Skin epidermis (tissue), 12 donors: Measurements from ENCODE around the gene MTARC2.

ENCODE experiments used
- H3K27ac ChIP-seq, 21 experiments: fragments of 200-600 bp; sonication (generic) in 11 of 21; one replicate each; pipeline ENCODE4 v1.5.0; 2020; ENCODE audit warnings: mild to moderate bottlenecking in 3 of 21, inconsistent platforms in 2 of 21, moderate library complexity in 2 of 21
- H3K4me3 ChIP-seq, 7 experiments: fragments of 200-600 bp; sonication (generic) in 2 of 7; one replicate each; pipeline ENCODE4 v1.5.0; 2020; ENCODE audit warnings: inconsistent platforms in 2 of 7, mild to moderate bottlenecking in 2 of 7, moderate library complexity in 1 of 7

MTARC2 gene

GRCh38 chr1:220817907-220818306 lies 69.8 kb downstream of the MTARC2 start:
- Histone ChIP-seq H3K27ac (peak overlapping the region in 1 of 21 experiments; percentile 10), H3K4me3 (no peak overlapping the region)

- peak overlapping the region in 2 of 21 experiments; percentile 10 to 48 for H3K27ac ChIP-seq
- no peak overlapping the region for H3K4me3 ChIP-seq
Observed at GRCh38 chr1:220818421-220819173, 70.5 kb downstream of the MTARC2 start.

- Histone ChIP-seq H3K4me3 (no peak overlapping the region), H3K27ac (peak overlapping the region in 2 of 21 experiments; percentile 12 to 17)
Observed at GRCh38 chr1:220819467-220820026, 71.4 kb downstream of the MTARC2 start.

- H3K27ac ChIP-seq: no peak overlapping the region
Observed at GRCh38 chr1:220824031-220824989, 76.2 kb downstream of the MTARC2 start.

DNA sequence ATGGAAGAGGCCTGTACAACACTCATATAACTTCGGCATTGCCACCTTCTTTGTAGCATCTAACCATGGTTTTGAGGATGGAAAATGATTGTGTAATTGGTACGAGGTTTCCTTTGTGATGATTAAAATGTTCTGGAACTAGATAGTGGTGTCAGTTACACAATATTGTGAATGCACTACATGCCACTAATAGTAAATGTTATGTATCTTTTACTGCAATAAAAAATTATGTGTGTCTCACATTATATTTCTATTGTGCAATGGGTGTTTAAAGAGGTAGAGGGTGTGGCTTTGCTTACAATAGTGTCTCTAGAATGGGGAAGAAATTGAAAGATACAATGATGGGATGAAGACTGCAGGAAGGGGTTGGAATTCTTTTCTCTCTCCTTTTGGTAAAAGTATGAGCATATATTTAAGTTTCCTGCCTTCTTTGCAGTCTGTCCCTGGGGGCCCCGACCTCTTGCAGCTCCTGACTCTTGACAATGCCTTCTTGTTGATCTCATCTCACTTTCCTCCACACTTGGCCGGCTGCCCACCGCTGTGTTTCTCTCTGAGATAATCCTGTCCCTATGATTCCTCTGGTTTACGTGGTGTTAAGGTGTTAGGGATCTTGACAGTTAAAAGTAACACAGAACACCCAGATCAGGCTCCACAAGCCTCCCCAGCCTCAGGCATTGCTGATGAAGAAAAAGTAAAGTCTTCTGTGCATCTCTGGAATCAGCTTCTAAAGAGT lies 77.9 kb downstream of the MTARC2 start:
- Histone ChIP-seq H3K4me3 (no peak overlapping the region), H3K27ac (no peak overlapping the region)

More at GRCh38 chr1:220824031-220824989, 76.2 kb downstream of the MTARC2 start:
- H3K4me3 ChIP-seq: no peak overlapping the region

- no peak overlapping the region for H3K27ac ChIP-seq
- H3K4me3 ChIP-seq: no peak overlapping the region
Observed at GRCh38 chr1:220826729-220827128, 78.6 kb downstream of the MTARC2 start.

DNA sequence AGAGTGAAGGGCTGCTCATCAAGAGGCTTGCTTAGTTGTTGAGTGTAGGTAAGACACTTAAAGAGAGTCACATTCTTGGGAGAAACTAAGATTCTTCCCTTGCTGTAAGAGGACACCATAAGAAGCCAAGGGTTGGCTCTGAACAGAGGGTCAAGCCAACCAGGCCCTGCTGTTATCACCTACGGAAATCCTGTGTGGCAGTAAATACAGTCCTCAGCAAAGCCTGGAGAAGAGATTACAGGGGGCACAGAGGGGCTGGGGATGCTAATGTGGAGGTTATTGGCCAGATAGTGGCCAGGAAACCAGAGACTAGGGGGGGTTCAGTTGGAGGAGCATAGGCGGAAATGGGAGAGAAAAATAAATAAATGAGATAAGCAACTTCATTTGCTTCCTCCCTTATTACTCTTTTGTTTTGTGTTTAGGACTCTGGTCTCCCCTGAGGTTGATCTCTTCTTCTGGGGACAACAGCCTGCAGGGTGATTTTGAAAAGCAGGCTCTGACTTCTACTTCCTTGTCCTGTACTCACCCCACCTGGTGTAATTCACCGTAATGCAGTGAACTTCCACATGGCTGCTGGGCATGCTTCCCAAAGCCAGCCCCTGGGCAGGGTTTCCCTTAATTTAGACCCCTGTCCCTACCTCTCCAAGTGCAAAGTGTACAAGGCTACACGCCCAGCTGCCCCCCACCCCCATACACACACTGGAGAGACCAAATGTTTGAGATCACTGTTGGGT lies 79.5 kb downstream of the MTARC2 start:
- Histone ChIP-seq H3K4me3 (no peak overlapping the region), H3K27ac (no peak overlapping the region)

DNA sequence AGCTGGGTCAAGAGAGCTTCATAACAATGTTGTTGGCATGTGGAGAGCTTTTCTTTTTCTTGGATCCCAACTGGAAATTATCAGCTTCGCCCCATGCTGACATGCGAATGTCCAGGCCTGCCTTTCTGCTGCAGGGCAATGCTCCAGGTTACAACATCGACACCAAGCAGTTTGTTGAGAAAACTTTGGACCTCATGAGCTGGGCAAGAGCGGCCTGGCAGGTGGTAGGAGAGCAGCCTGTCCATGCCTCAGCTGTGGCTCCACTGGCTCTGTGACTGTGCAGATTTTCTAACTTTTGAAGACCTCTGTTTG lies 80.0 kb downstream of the MTARC2 start:
- H3K4me3 ChIP-seq: no peak overlapping the region
- no peak overlapping the region for H3K27ac ChIP-seq

DNA sequence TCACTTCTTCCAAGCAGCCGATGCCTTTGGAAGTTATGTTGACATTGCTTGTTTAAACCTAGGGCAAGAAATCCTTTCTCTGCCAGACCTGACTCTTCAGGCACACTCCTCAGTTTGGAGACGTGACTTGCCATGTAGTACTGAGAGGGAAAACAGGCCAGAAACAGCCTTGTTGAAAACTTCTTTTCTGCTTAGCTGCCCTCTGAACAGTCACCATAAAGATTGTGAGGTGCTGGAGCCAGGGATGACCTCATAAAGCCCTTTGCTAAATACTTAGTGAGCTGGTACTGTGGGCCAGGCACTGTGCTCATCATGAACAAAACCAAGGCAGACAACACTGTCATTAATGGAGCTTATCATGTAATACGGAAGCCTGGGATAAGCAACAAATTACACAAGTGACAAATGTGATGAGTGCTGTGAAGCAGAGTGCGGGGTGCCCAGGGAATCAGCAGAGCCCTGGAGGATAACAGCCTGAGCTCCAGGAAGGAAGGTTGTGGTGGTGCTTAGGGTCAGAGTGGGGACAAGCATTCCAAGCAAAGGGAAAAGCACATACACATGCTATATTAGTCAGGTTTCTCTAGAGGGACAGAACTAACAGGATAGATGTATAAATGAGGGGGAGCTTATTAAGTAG lies 80.9 kb downstream of the MTARC2 start:
- no peak overlapping the region for H3K27ac ChIP-seq
- no peak overlapping the region for H3K4me3 ChIP-seq

DNA sequence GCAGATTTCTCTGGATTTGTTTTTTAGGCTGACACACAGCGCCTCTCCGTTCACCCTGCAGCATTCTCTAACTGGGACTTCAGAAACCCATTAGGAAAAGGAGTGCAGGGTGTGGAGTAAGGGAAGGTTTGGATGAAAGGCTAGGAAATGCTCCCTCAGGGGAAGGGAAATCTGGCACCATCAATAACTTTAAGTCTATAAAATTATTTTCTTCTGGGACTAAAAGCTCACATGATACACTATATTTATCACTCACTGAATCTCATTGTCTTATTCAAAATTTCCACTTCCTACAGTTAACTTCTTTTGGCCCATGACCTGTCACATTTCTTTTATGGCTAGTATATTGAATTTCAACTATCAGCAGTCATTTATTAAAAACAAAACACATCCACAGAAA lies 85.3 kb downstream of the MTARC2 start:
- H3K27ac ChIP-seq: no peak overlapping the region
- H3K4me3 ChIP-seq: no peak overlapping the region
